HG03103 (cell line): ENCODE results near the gene SCGB3A2.

ENCODE experiments used
- ATAC-seq: cut with Tn5 transposase; IDR thresholded peaks from one replicate; pipeline ENCODE4 v1.9.1; 2021; ENCODE audit warnings: low read depth; ENCODE audit not compliant: unreplicated experiment

The SCGB3A2 gene

GRCh38 chr5:147902609-147903115, 24.2 kb downstream of the SCGB3A2 start:
- ATAC-seq, result no peak

- no peak for ATAC-seq
Measured at GRCh38 chr5:147904110-147904509, 25.6 kb downstream of the SCGB3A2 start.

GRCh38 chr5:147906326-147907095, 28.0 kb downstream of the SCGB3A2 start, which contains the start of gene C5orf46:
Gene C5orf46, minus strand, starts transcription at chr5:147906538. Its CDS starts 37 bp downstream, at chr5:147906501.
- no peak for ATAC-seq

- no peak for ATAC-seq
Measured at GRCh38 chr5:147911427-147911826, 32.9 kb downstream of the SCGB3A2 start.

- ATAC-seq, result no peak
Measured at GRCh38 chr5:147912011-147912410, 33.5 kb downstream of the SCGB3A2 start.

GRCh38 chr5:147913786-147914185, 35.3 kb downstream of the SCGB3A2 start:
- no peak for ATAC-seq

GRCh38 chr5:147918101-147918685, 39.7 kb downstream of the SCGB3A2 start:
- no peak for ATAC-seq

- ATAC-seq, result no peak
Measured at GRCh38 chr5:147918899-147919298, 40.4 kb downstream of the SCGB3A2 start.

GRCh38 chr5:147920420-147921030, 42.0 kb downstream of the SCGB3A2 start:
- no peak for ATAC-seq

GRCh38 chr5:147921136-147921535, 42.6 kb downstream of the SCGB3A2 start:
- ATAC-seq, result no peak

GRCh38 chr5:147925020-147925419, 46.5 kb downstream of the SCGB3A2 start:
- ATAC-seq, result no peak

GRCh38 chr5:147927901-147928300, 49.4 kb downstream of the SCGB3A2 start:
- no peak for ATAC-seq

- ATAC-seq, result peak; percentile 89
Measured at GRCh38 chr5:147930769-147931168, 52.3 kb downstream of the SCGB3A2 start.
